Liver (tissue), 9 donors: ENCODE results near the gene FAM161B. TPM values are rescaled to one million over a fixed set of nuclear protein-coding genes. Genes with fewer than 3 reads are reported as not detected.

Source experiments
- DNase-seq: peaks from one replicate; pipeline ENCODE4 v3.0.0-alpha.2; 2017; ENCODE audit warnings: low spot score
- H3K27ac ChIP-seq, 2 donors: one replicate each; pipeline ENCODE4 v1.7.0; 2013; ENCODE audit warnings: inconsistent platforms in 2 of 2, low read length in 2 of 2, control low read depth in 1 of 2, low read depth in 1 of 2, mild to moderate bottlenecking in 1 of 2
- H3K27me3 ChIP-seq, 4 donors: one replicate each; pipeline versions ENCODE4 v1.6.1 to v1.7.0; 2013; ENCODE audit warnings: low read length in 3 of 4, inconsistent platforms in 1 of 4, mild to moderate bottlenecking in 1 of 4, moderate library complexity in 1 of 4; ENCODE audit not compliant: control insufficient read depth in 4 of 4, insufficient read depth in 4 of 4
- H3K36me3 ChIP-seq, 4 donors: one replicate each; pipeline versions ENCODE4 v1.6.1 to v1.7.0; 2013; ENCODE audit warnings: low read length in 3 of 4, mild to moderate bottlenecking in 3 of 4, low read depth in 1 of 4, moderate library complexity in 1 of 4; ENCODE audit not compliant: control insufficient read depth in 4 of 4, insufficient read depth in 3 of 4
- H3K4me1 ChIP-seq, 4 donors: one replicate each; pipeline versions ENCODE4 v1.6.1 to v1.7.0; 2013; ENCODE audit warnings: low read length in 3 of 4, mild to moderate bottlenecking in 3 of 4, moderate library complexity in 1 of 4; ENCODE audit not compliant: control insufficient read depth in 4 of 4, insufficient read depth in 4 of 4
- H3K4me3 ChIP-seq, 3 donors: one replicate each; pipeline versions ENCODE4 v1.6.1 to v1.7.0; 2013; ENCODE audit warnings: low read length in 3 of 3, control low read depth in 1 of 3, low read depth in 1 of 3, mild to moderate bottlenecking in 1 of 3
- H3K9ac ChIP-seq, 2 donors: one replicate each; pipeline ENCODE4 v1.7.0; 2013; ENCODE audit warnings: low read length in 2 of 2, mild to moderate bottlenecking in 2 of 2, moderate library complexity in 2 of 2, control low read depth in 1 of 2, low read depth in 1 of 2
- H3K9me3 ChIP-seq, 4 donors: one replicate each; pipeline versions ENCODE4 v1.6.1 to v1.7.0; 2013; ENCODE audit warnings: low read length in 3 of 4; ENCODE audit not compliant: control insufficient read depth in 4 of 4
- CTCF ChIP-seq: fragments of 150-350 bp; IDR thresholded peaks from 2 replicates; pipeline ENCODE4 v1.5.1; 2017; ENCODE audit warnings: improper control_type of control experiment, low read depth, low read length; ENCODE audit not compliant: missing input control
- EGR1 ChIP-seq, 2 donors: IDR thresholded peaks; 2 replicates each; pipeline ENCODE4 v1.6.1; 2016 to 2018; ENCODE audit warnings: antibody characterized with exemption in 2 of 2, low read depth in 2 of 2
- FOXA1 ChIP-seq: IDR thresholded peaks from 2 replicates; pipeline ENCODE4 v1.6.1; 2016; ENCODE audit warnings: antibody characterized with exemption
- FOXA2 ChIP-seq: IDR thresholded peaks from 2 replicates; pipeline ENCODE4 v1.6.1; 2016; ENCODE audit warnings: antibody characterized with exemption
- GABPA ChIP-seq, 2 donors: IDR thresholded peaks in 1 of 2; conservative IDR thresholded peaks in 1 of 2; 2 replicates each; pipeline ENCODE4 v1.6.1; 2016; ENCODE audit warnings: antibody characterized with exemption in 2 of 2, mild to moderate bottlenecking in 1 of 2, moderate library complexity in 1 of 2
- HNF4A ChIP-seq, 2 donors: conservative IDR thresholded peaks; 2 replicates each; pipeline ENCODE4 v1.6.1; 2016; ENCODE audit warnings: antibody characterized with exemption in 2 of 2, mild to moderate bottlenecking in 2 of 2
- HNF4G ChIP-seq: IDR thresholded peaks from 2 replicates; pipeline ENCODE4 v1.6.1; 2016; ENCODE audit warnings: antibody characterized with exemption
- JUND ChIP-seq, 2 donors: IDR thresholded peaks; 2 replicates each; pipeline ENCODE4 v1.6.1; 2016; ENCODE audit warnings: antibody characterized with exemption in 2 of 2
- NR2F2 ChIP-seq: IDR thresholded peaks from 2 replicates; pipeline ENCODE4 v1.6.1; 2016; ENCODE audit warnings: antibody characterized with exemption
- RAD21 ChIP-seq, 2 donors: IDR thresholded peaks; 2 replicates each; pipeline ENCODE4 v1.6.1; 2016; ENCODE audit warnings: antibody characterized with exemption in 2 of 2, mild to moderate bottlenecking in 2 of 2
- REST ChIP-seq: IDR thresholded peaks from 2 replicates; pipeline ENCODE4 v1.6.1; 2016; ENCODE audit warnings: antibody characterized with exemption, mild to moderate bottlenecking
- RXRA ChIP-seq, 2 donors: IDR thresholded peaks; 2 replicates each; pipeline ENCODE4 v1.6.1; 2017 to 2018; ENCODE audit warnings: antibody characterized with exemption in 2 of 2, mild to moderate bottlenecking in 1 of 2
- SP1 ChIP-seq: IDR thresholded peaks from 2 replicates; pipeline ENCODE4 v1.6.1; 2018; ENCODE audit warnings: antibody characterized with exemption, mild to moderate bottlenecking
- TAF1 ChIP-seq: conservative IDR thresholded peaks from 2 replicates; pipeline ENCODE4 v1.6.1; 2016; ENCODE audit warnings: antibody characterized with exemption, mild to moderate bottlenecking
- YY1 ChIP-seq: IDR thresholded peaks from 2 replicates; pipeline ENCODE4 v1.6.1; 2016; ENCODE audit warnings: antibody characterized with exemption, mild to moderate bottlenecking
- WGBS: extraction: QIAGEN DNeasy Blood & Tissue Kit; methylation state at CpG from one replicate; pipeline ENCODE4 v1.1.7; 2013; 5-methylcytosine and 5-hydroxymethylcytosine counted together
- polyA plus RNA-seq, 2 donors: library from polyadenylated mRNA; stranded (reverse) in 1 of 2; unstranded in 1 of 2; fragments of 200-250 nt in 1 of 2; fragments of >200 nt in 1 of 2; fragmentation: Nextera tagmentation in 1 of 2; extraction: Ambion mirVana in 1 of 2; gene quantifications; one replicate each; pipeline versions ENCODE4 v1.2.1 to v1.2.3, GENCODE V29; 2013 to 2015
- total RNA-seq, 2 donors: library from RNA; depleted of rRNA; stranded (reverse); fragments of >200 nt; gene quantifications; one replicate each; pipeline ENCODE4 v1.2.3, GENCODE V29; 2014
- TF ChIP-seq, protein P1 (sequence below): IDR thresholded peaks from 2 replicates; pipeline ENCODE4 v1.6.1; 2016; ENCODE audit warnings: antibody characterized with exemption
- TF ChIP-seq, protein P2 (sequence below): IDR thresholded peaks from 2 replicates; pipeline ENCODE4 v1.6.1; 2016; ENCODE audit warnings: antibody characterized with exemption
- TF ChIP-seq, protein P3 (sequence below): IDR thresholded peaks from 2 replicates; pipeline ENCODE4 v1.6.1; 2016; ENCODE audit warnings: antibody characterized with exemption
- donor health status: healthy.
- donor health status: healthy.
- donor health status: healthy.
- donor health status: healthy.
- donor health status: healthy.

Gene FAM161B
- total and polyA plus RNA-seq, 4 donors = 0.79 to 1.5 (median 1.2) TPM

GRCh38 chr14:73961192-73961591 is 11.3 kb upstream of the FAM161B start:
- DNase-seq = no peak
- Histone ChIP-seq H3K4me3 (no peak overlapping the region), H3K9me3 (no peaks in the 10 kb centered on the region), H3K4me1 (peaks cover 0 to under 1% (median 0%) of the 10 kb centered on the region in 4 donors), H3K27ac (no peak overlapping the region), H3K9ac (no peak overlapping the region), H3K36me3 (peaks cover 8 to 85% (median 69%) of the 10 kb centered on the region in 4 donors), H3K27me3 (no peaks in the 10 kb centered on the region)
- no peak for TF ChIP-seq HNF4G
- TF ChIP-seq, protein P1, sequence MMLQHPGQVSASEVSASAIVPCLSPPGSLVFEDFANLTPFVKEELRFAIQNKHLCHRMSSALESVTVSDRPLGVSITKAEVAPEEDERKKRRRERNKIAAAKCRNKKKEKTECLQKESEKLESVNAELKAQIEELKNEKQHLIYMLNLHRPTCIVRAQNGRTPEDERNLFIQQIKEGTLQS = no peak
- WGBS = 83% methylated on average over 12 of the region's 12 CpGs

DNA sequence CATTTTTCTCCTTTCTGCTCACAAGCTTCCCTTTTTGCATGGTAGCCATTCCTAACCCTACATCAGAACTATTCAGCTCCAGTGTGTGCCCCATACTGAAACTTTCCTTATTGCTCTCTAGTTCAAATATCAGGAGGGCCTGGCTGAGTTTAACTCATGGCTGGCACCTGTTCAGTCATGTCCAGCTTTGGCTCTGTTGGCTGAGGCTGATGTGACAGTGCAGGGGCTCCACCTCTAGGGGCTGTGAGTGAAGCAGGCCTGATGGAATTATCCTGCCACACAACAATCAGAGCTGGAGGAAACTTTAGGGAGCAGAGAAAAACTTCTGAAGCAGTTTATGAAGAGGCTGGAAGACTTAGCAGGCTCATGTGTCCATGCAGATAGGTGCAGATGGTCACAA is 8.7 kb upstream of the FAM161B start:
- no peak for TF ChIP-seq TAF1
- TF ChIP-seq YY1 = no peak
- TF ChIP-seq SP1 = no peak
- TF ChIP-seq FOXA2 = no peak
- H3K9me3 ChIP-seq = no peaks in the 10 kb centered on the region
- no peaks in the 10 kb centered on the region for H3K27me3 ChIP-seq
- H3K9ac ChIP-seq = no peak overlapping the region
- DNase-seq = no peak
- peaks cover 8 to 75% (median 66%) of the 10 kb centered on the region in 4 donors for H3K36me3 ChIP-seq
- H3K4me3 ChIP-seq = no peak overlapping the region
- H3K4me1 ChIP-seq = no peaks in the 10 kb centered on the region
- H3K27ac ChIP-seq = no peak overlapping the region

- Histone ChIP-seq H3K4me3 (no peak overlapping the region), H3K27me3 (no peaks in the 10 kb centered on the region), H3K9me3 (no peaks in the 10 kb centered on the region), H3K27ac (no peak overlapping the region), H3K9ac (no peak overlapping the region), H3K4me1 (peaks cover 3 to 9% (median 6%) of the 10 kb centered on the region in 4 donors), H3K36me3 (peaks cover 7 to 53% (median 45%) of the 10 kb centered on the region in 4 donors)
- TF ChIP-seq TAF1 (no peak), RAD21 (IDR thresholded peaks at IDR 0.05) (no peak), JUND (IDR thresholded peaks at IDR 0.05) (no peak), FOXA1 (no peak), HNF4A (conservative IDR thresholded peaks at IDR 0.05) (no peak), EGR1 (IDR thresholded peaks at IDR 0.05; ENCODE audit: low read depth in 2 of 2) (no peak), RXRA (IDR thresholded peaks at IDR 0.05) (no peak), GABPA (IDR thresholded peaks at IDR 0.05 in 1 of 2, conservative IDR thresholded peaks at IDR 0.05 in 1 of 2) (no peak), FOXA2 (no peak), YY1 (no peak), CTCF (no peak), NR2F2 (no peak), REST (no peak)
- TF ChIP-seq, protein P2, sequence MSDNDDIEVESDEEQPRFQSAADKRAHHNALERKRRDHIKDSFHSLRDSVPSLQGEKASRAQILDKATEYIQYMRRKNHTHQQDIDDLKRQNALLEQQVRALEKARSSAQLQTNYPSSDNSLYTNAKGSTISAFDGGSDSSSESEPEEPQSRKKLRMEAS = no peak
- TF ChIP-seq, protein P1 = no peak
- TF ChIP-seq, protein P3, sequence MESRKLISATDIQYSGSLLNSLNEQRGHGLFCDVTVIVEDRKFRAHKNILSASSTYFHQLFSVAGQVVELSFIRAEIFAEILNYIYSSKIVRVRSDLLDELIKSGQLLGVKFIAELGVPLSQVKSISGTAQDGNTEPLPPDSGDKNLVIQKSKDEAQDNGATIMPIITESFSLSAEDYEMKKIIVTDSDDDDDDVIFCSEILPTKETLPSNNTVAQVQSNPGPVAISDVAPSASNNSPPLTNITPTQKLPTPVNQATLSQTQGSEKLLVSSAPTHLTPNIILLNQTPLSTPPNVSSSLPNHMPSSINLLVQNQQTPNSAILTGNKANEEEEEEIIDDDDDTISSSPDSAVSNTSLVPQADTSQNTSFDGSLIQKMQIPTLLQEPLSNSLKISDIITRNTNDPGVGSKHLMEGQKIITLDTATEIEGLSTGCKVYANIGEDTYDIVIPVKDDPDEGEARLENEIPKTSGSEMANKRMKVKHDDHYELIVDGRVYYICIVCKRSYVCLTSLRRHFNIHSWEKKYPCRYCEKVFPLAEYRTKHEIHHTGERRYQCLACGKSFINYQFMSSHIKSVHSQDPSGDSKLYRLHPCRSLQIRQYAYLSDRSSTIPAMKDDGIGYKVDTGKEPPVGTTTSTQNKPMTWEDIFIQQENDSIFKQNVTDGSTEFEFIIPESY = no peak
- DNase-seq = no peak
- WGBS = 88% methylated on average over 5 of the region's 5 CpGs
Observed at GRCh38 chr14:73955674-73956073, 5.8 kb upstream of the FAM161B start.
